ENCODE data around the gene NFIA. TPM values are rescaled to one million over a fixed set of nuclear protein-coding genes. Genes with fewer than 3 reads are reported as not detected.

NFIA gene
- total and polyA plus RNA-seq, 5 donors from 2014 or later: 0.86 to 3.9 (median 1.7) TPM

GRCh38 chr1:61167309-61167708 is 84.9 kb downstream of the NFIA start:
- H3K4me3 ChIP-seq (ENCODE audit: low read depth, low read length): no peak overlapping the region
- no peaks in the 10 kb centered on the region for H3K9me3 ChIP-seq (ENCODE audit: control insufficient read depth in 2 of 2, low read length in 2 of 2)
- peaks cover 0 to 3% (median 0%) of the 10 kb centered on the region in 4 donors for H3K4me1 Mint-ChIP-seq
- peaks cover 16% of the 10 kb centered on the region for H3K27me3 Mint-ChIP-seq
- H3K4me3 Mint-ChIP-seq: no peak overlapping the region
- no peak overlapping the region for H3K27ac ChIP-seq (ENCODE audit: insufficient read depth, low read length, poor library complexity, severe bottlenecking)
- H3K27ac Mint-ChIP-seq: no peak overlapping the region
- no peaks in the 10 kb centered on the region for H3K9me3 Mint-ChIP-seq
- H3K4me1 ChIP-seq (ENCODE audit: control insufficient read depth, insufficient read depth, low read length, poor library complexity, severe bottlenecking): no peaks in the 10 kb centered on the region
- no peak for ATAC-seq (ENCODE audit: low read depth in 2 of 2)
- DNase-seq: no peak
- no peaks in the 10 kb centered on the region for H3K36me3 Mint-ChIP-seq
- peaks cover 3% of the 10 kb centered on the region for H3K27me3 ChIP-seq (ENCODE audit: control insufficient read depth, insufficient read depth, low read length)
- no peaks in the 10 kb centered on the region for H3K36me3 ChIP-seq (ENCODE audit: control insufficient read depth, insufficient read depth, low read length)

GRCh38 chr1:61169045-61169444 is 86.7 kb downstream of the NFIA start:
- Mint-ChIP-seq H3K27me3 (peaks cover 21% of the 10 kb centered on the region), H3K4me3 (no peak overlapping the region), H3K36me3 (no peaks in the 10 kb centered on the region), H3K27ac (no peak overlapping the region), H3K9me3 (no peaks in the 10 kb centered on the region), H3K4me1 (peaks cover 0 to 3% (median 0%) of the 10 kb centered on the region in 4 donors)
- Histone ChIP-seq H3K36me3 (ENCODE audit: control insufficient read depth, insufficient read depth, low read length) (no peaks in the 10 kb centered on the region), H3K4me1 (ENCODE audit: control insufficient read depth, insufficient read depth, low read length, poor library complexity, severe bottlenecking) (no peaks in the 10 kb centered on the region), H3K27ac (ENCODE audit: insufficient read depth, low read length, poor library complexity, severe bottlenecking) (no peak overlapping the region), H3K4me3 (ENCODE audit: low read depth, low read length) (no peak overlapping the region), H3K27me3 (ENCODE audit: control insufficient read depth, insufficient read depth, low read length) (peaks cover 3% of the 10 kb centered on the region), H3K9me3 (ENCODE audit: control insufficient read depth in 2 of 2, low read length in 2 of 2) (no peaks in the 10 kb centered on the region)
- ATAC-seq (ENCODE audit: low read depth in 2 of 2): no peak
- DNase-seq: no peak

DNA sequence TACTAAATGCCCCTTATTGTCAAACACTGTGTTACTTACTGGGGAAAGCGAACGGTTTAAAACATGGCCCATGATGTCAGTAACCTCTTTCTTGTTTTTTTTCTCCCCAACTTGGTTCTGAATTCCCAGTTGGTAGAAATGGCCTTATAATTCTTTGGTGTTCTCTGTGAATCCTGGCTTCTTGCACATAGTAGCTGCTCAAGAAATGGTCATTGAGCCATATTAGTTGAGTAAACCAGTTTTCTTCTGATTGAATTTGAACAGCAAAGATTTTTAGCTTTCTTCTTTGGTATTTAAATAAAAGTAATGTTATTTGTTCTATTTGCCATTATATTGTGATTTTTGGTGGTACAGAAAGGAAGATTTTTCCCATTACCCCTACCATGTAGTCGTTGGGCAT is 87.3 kb downstream of the NFIA start:
- no peak for ATAC-seq (ENCODE audit: low read depth in 2 of 2)
- H3K27me3 Mint-ChIP-seq: peaks cover 21% of the 10 kb centered on the region
- Histone ChIP-seq H3K4me1 (ENCODE audit: control insufficient read depth, insufficient read depth, low read length, poor library complexity, severe bottlenecking) (no peaks in the 10 kb centered on the region), H3K27me3 (ENCODE audit: control insufficient read depth, insufficient read depth, low read length) (peaks cover 3% of the 10 kb centered on the region), H3K9me3 (ENCODE audit: control insufficient read depth in 2 of 2, low read length in 2 of 2) (no peaks in the 10 kb centered on the region), H3K36me3 (ENCODE audit: control insufficient read depth, insufficient read depth, low read length) (no peaks in the 10 kb centered on the region), H3K4me3 (ENCODE audit: low read depth, low read length) (no peak overlapping the region), H3K27ac (ENCODE audit: insufficient read depth, low read length, poor library complexity, severe bottlenecking) (no peak overlapping the region)
- H3K4me3 Mint-ChIP-seq: no peak overlapping the region
- H3K36me3 Mint-ChIP-seq: no peaks in the 10 kb centered on the region
- H3K4me1 Mint-ChIP-seq: peaks cover 0 to 3% (median 0%) of the 10 kb centered on the region in 4 donors
- DNase-seq: no peak
- H3K27ac Mint-ChIP-seq: no peak overlapping the region
- H3K9me3 Mint-ChIP-seq: no peaks in the 10 kb centered on the region

GRCh38 chr1:61170328-61171238 is 88.2 kb downstream of the NFIA start:
- no peaks in the 10 kb centered on the region for H3K36me3 Mint-ChIP-seq
- ATAC-seq (ENCODE audit: low read depth in 2 of 2) (no peak), DNase-seq (no peak)
- H3K27me3 ChIP-seq (ENCODE audit: control insufficient read depth, insufficient read depth, low read length): peaks cover 3% of the 10 kb centered on the region
- peaks cover 0 to 3% (median 0%) of the 10 kb centered on the region in 4 donors for H3K4me1 Mint-ChIP-seq
- no peak overlapping the region for H3K27ac ChIP-seq (ENCODE audit: insufficient read depth, low read length, poor library complexity, severe bottlenecking)
- H3K36me3 ChIP-seq (ENCODE audit: control insufficient read depth, insufficient read depth, low read length): no peaks in the 10 kb centered on the region
- H3K4me3 ChIP-seq (ENCODE audit: low read depth, low read length): no peak overlapping the region
- H3K27me3 Mint-ChIP-seq: peaks cover 21% of the 10 kb centered on the region
- no peaks in the 10 kb centered on the region for H3K4me1 ChIP-seq (ENCODE audit: control insufficient read depth, insufficient read depth, low read length, poor library complexity, severe bottlenecking)
- H3K4me3 Mint-ChIP-seq: no peak overlapping the region
- no peaks in the 10 kb centered on the region for H3K9me3 ChIP-seq (ENCODE audit: control insufficient read depth in 2 of 2, low read length in 2 of 2)
- H3K9me3 Mint-ChIP-seq: no peaks in the 10 kb centered on the region
- H3K27ac Mint-ChIP-seq: no peak overlapping the region

DNA sequence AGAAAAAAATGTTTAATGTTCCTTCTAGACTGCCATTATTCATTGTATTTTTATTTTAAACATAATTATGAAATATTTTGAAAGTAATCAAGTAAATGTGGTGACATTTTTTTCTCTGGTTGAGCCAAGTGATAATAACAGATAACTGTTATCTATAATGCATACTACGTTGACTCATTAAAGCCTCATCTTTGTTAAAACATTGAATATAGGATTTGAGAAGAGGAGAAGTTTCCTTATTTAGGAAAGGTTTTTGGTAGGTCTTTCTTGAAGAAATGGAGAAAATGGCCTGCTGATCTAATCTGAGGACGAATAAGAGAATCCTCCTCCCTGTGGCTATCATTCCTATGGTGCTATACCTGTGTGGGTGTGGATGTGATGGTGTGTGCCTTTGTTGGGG is 89.0 kb downstream of the NFIA start:
- Histone ChIP-seq H3K4me3 (ENCODE audit: low read depth, low read length) (no peak overlapping the region), H3K27me3 (ENCODE audit: control insufficient read depth, insufficient read depth, low read length) (peaks cover 2% of the 10 kb centered on the region), H3K36me3 (ENCODE audit: control insufficient read depth, insufficient read depth, low read length) (no peaks in the 10 kb centered on the region), H3K27ac (ENCODE audit: insufficient read depth, low read length, poor library complexity, severe bottlenecking) (no peak overlapping the region), H3K9me3 (ENCODE audit: control insufficient read depth in 2 of 2, low read length in 2 of 2) (no peaks in the 10 kb centered on the region), H3K4me1 (ENCODE audit: control insufficient read depth, insufficient read depth, low read length, poor library complexity, severe bottlenecking) (no peaks in the 10 kb centered on the region)
- ATAC-seq (ENCODE audit: low read depth in 2 of 2) (no peak), DNase-seq (no peak)
- Mint-ChIP-seq H3K9me3 (no peaks in the 10 kb centered on the region), H3K36me3 (no peaks in the 10 kb centered on the region), H3K4me1 (peaks cover 0 to 3% (median 0%) of the 10 kb centered on the region in 4 donors), H3K27me3 (peaks cover 21% of the 10 kb centered on the region), H3K4me3 (no peak overlapping the region), H3K27ac (peak overlapping the region in 1 of 3 donors; percentile 20)

DNA sequence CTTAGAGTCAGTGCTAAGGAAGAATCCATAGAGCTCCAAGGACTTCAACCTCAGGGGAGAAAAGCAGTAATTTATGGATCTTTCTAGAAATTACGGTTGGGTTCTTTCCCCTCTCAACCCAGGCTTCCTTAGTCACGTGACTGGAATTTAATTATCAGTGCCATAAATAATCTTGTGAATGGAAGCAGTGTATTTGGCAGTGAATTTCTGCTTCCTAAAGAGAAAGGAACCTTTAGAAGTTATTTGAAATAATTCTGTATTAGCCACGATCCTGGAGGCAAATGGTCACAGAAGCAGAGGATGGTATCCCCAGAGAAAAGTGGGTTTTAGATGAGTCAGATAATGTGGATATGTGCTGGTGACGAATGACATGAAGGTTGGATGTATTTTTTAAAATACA is 89.6 kb downstream of the NFIA start:
- Histone ChIP-seq H3K4me1 (ENCODE audit: control insufficient read depth, insufficient read depth, low read length, poor library complexity, severe bottlenecking) (no peaks in the 10 kb centered on the region), H3K27me3 (ENCODE audit: control insufficient read depth, insufficient read depth, low read length) (peaks cover 2% of the 10 kb centered on the region), H3K4me3 (ENCODE audit: low read depth, low read length) (no peak overlapping the region), H3K27ac (ENCODE audit: insufficient read depth, low read length, poor library complexity, severe bottlenecking) (no peak overlapping the region), H3K9me3 (ENCODE audit: control insufficient read depth in 2 of 2, low read length in 2 of 2) (no peaks in the 10 kb centered on the region), H3K36me3 (ENCODE audit: control insufficient read depth, insufficient read depth, low read length) (no peaks in the 10 kb centered on the region)
- DNase-seq (no peak), ATAC-seq (ENCODE audit: low read depth in 2 of 2) (no peak)
- Mint-ChIP-seq H3K36me3 (no peaks in the 10 kb centered on the region), H3K27ac (no peak overlapping the region), H3K9me3 (no peaks in the 10 kb centered on the region), H3K27me3 (peaks cover 21% of the 10 kb centered on the region), H3K4me3 (no peak overlapping the region), H3K4me1 (peaks cover 0 to 3% (median 0%) of the 10 kb centered on the region in 4 donors)

- no peak overlapping the region for H3K27ac Mint-ChIP-seq
- H3K9me3 Mint-ChIP-seq: no peaks in the 10 kb centered on the region
- H3K4me3 Mint-ChIP-seq: no peak overlapping the region
- Histone ChIP-seq H3K4me3 (ENCODE audit: low read depth, low read length) (no peak overlapping the region), H3K27ac (ENCODE audit: insufficient read depth, low read length, poor library complexity, severe bottlenecking) (no peak overlapping the region), H3K9me3 (ENCODE audit: control insufficient read depth in 2 of 2, low read length in 2 of 2) (no peaks in the 10 kb centered on the region), H3K27me3 (ENCODE audit: control insufficient read depth, insufficient read depth, low read length) (peaks cover 2% of the 10 kb centered on the region), H3K36me3 (ENCODE audit: control insufficient read depth, insufficient read depth, low read length) (no peaks in the 10 kb centered on the region), H3K4me1 (ENCODE audit: control insufficient read depth, insufficient read depth, low read length, poor library complexity, severe bottlenecking) (no peaks in the 10 kb centered on the region)
- ATAC-seq (ENCODE audit: low read depth in 2 of 2) (no peak), DNase-seq (no peak)
- H3K27me3 Mint-ChIP-seq: peaks cover 21% of the 10 kb centered on the region
- H3K4me1 Mint-ChIP-seq: peaks cover 0 to 3% (median 0%) of the 10 kb centered on the region in 4 donors
- H3K36me3 Mint-ChIP-seq: no peaks in the 10 kb centered on the region
Observed at GRCh38 chr1:61173118-61173517, 90.8 kb downstream of the NFIA start.
